Breast epithelium (tissue), 3 donors: ENCODE results near the gene CLMP.

ENCODE experiments used
- CTCF ChIP-seq, 3 donors: fragments of 450-650 bp; IDR thresholded peaks; one replicate each; pipeline ENCODE4 v1.5.1; 2016 to 2017; ENCODE audit warnings: antibody characterized with exemption in 3 of 3, mild to moderate bottlenecking in 3 of 3, moderate library complexity in 3 of 3
- POLR2A ChIP-seq: fragments of 450-650 bp; IDR thresholded peaks from one replicate; pipeline ENCODE4 v1.6.1; 2016; ENCODE audit warnings: antibody characterized with exemption, mild to moderate bottlenecking, moderate library complexity

- TF ChIP-seq CTCF (IDR thresholded peaks at IDR 0.05), result no peak
- no peak for TF ChIP-seq POLR2A
Observed at GRCh38 chr11:123110397-123110796, 84.7 kb downstream of the CLMP start.
